KBM-7 (cell line): ENCODE data around the gene CAPZB.
A peak's percentile ranks its signal among the peaks of the same experiment; 100 is the strongest.

ENCODE experiments used
- DNase-seq: peaks from one replicate; pipeline ENCODE4 v3.0.0-alpha.2; 2015
- in situ Hi-C: fragments of 300-500 bp; cut with MboI; formaldehyde crosslinking; loops from 2 replicates; pipeline ENCODE4 v1.14.3; 2020; ENCODE audit warnings: low sequenced_read_pairs, low pct_unique_long_range_greater_than_20kb, mixed read lengths

The CAPZB gene

GRCh38 chr1:19400875-19401534 is 84.3 kb downstream of the CAPZB start:
- in situ Hi-C loops, result no loop called here

GRCh38 chr1:19400192-19400611 is 85.1 kb downstream of the CAPZB start:
- in situ Hi-C loops, result no loop called here

More at GRCh38 chr1:19400875-19401534, 84.3 kb downstream of the CAPZB start:
- DNase-seq, result no peak

GRCh38 chr1:19398309-19398760 is 87.0 kb downstream of the CAPZB start:
- DNase-seq, result no peak
- in situ Hi-C loops, result no loop called here

More at GRCh38 chr1:19400192-19400611, 85.1 kb downstream of the CAPZB start:
- no peak for DNase-seq

- in situ Hi-C loops, result no loop called here
- no peak for DNase-seq
Measured at GRCh38 chr1:19397217-19397945, 88.0 kb downstream of the CAPZB start.

- in situ Hi-C loops, result no loop called here
- DNase-seq, result no peak
Measured at GRCh38 chr1:19396280-19396679, 89.1 kb downstream of the CAPZB start.

- no peak for DNase-seq
- in situ Hi-C loops, result no loop called here
Measured at GRCh38 chr1:19395678-19396192, 89.6 kb downstream of the CAPZB start.

GRCh38 chr1:19393046-19393445 is 92.3 kb downstream of the CAPZB start:
- in situ Hi-C loops, result no loop called here
- no peak for DNase-seq

- DNase-seq, result no peak
- in situ Hi-C loops, result no loop called here
Measured at GRCh38 chr1:19392221-19392620, 93.1 kb downstream of the CAPZB start.

GRCh38 chr1:19391596-19391981 is 93.8 kb downstream of the CAPZB start:
- DNase-seq, result no peak
- in situ Hi-C loops, result no loop called here

GRCh38 chr1:19390901-19391595 is 94.3 kb downstream of the CAPZB start:
- peak; percentile 83 for DNase-seq
- in situ Hi-C loops, result no loop called here

- in situ Hi-C loops, result no loop called here
- no peak for DNase-seq
Measured at GRCh38 chr1:19390166-19390850, 95.0 kb downstream of the CAPZB start.

- in situ Hi-C loops, result no loop called here
- no peak for DNase-seq
Measured at GRCh38 chr1:19388980-19389379, 96.4 kb downstream of the CAPZB start.

- DNase-seq, result no peak
- in situ Hi-C loops, result no loop called here
Measured at GRCh38 chr1:19387045-19387467, 98.3 kb downstream of the CAPZB start.

GRCh38 chr1:19385869-19386591 is 99.3 kb downstream of the CAPZB start:
- DNase-seq, result no peak
- in situ Hi-C loops, result no loop called here

GRCh38 chr1:19385221-19385620 is 100.1 kb downstream of the CAPZB start:
- in situ Hi-C loops, result no loop called here

GRCh38 chr1:19384772-19385187 is 100.6 kb downstream of the CAPZB start:
- in situ Hi-C loops, result no loop called here
- no peak for DNase-seq

More at GRCh38 chr1:19385221-19385620, 100.1 kb downstream of the CAPZB start:
- no peak for DNase-seq

GRCh38 chr1:19384113-19384512 is 101.2 kb downstream of the CAPZB start:
- DNase-seq, result no peak
- in situ Hi-C loops, result no loop called here

- no peak for DNase-seq
- in situ Hi-C loops, result no loop called here
Measured at GRCh38 chr1:19382222-19382621, 103.1 kb downstream of the CAPZB start.

GRCh38 chr1:19381261-19381660 is 104.1 kb downstream of the CAPZB start:
- DNase-seq, result no peak
- in situ Hi-C loops, result no loop called here
